Loucy (cell line): ENCODE measurements around the gene WLS.

ENCODE experiments used
- H2AFZ ChIP-seq: fragments of 200-600 bp; sonication (generic); 2 replicates; pipeline ENCODE4 v1.6.0; 2016; ENCODE audit warnings: antibody characterized with exemption, mild to moderate bottlenecking, low read length, moderate library complexity
- H3F3A ChIP-seq: fragments of 200-600 bp; 2 replicates; pipeline ENCODE4 v1.6.0; 2016; ENCODE audit warnings: antibody characterized with exemption, low read depth, mild to moderate bottlenecking
- H3K27me3 ChIP-seq: fragments of 200-600 bp; sonication (generic); 2 replicates; pipeline ENCODE4 v1.6.1; 2014; ENCODE audit warnings: low read length, mild to moderate bottlenecking; ENCODE audit not compliant: insufficient read depth, poor library complexity, severe bottlenecking
- H3K36me3 ChIP-seq: fragments of 200-600 bp; sonication (generic); 2 replicates; pipeline ENCODE4 v1.6.1; 2016; ENCODE audit warnings: low read length; ENCODE audit not compliant: insufficient read depth
- H3K4me1 ChIP-seq: fragments of 200-600 bp; sonication (generic); 2 replicates; pipeline ENCODE4 v1.5.1; 2014; ENCODE audit warnings: low read length, mild to moderate bottlenecking; ENCODE audit not compliant: insufficient read depth, poor library complexity, severe bottlenecking
- H3K4me2 ChIP-seq: fragments of 200-600 bp; sonication (generic); 2 replicates; pipeline ENCODE4 v1.6.0; 2014; ENCODE audit warnings: antibody characterized with exemption, low read length, low read depth, mild to moderate bottlenecking; ENCODE audit not compliant: poor library complexity, severe bottlenecking
- H3K4me3 ChIP-seq: fragments of 200-600 bp; sonication (generic); 2 replicates; pipeline ENCODE4 v1.5.1; 2014; ENCODE audit warnings: low read length, mild to moderate bottlenecking, mixed read lengths; ENCODE audit not compliant: poor library complexity, severe bottlenecking
- H3K79me2 ChIP-seq: fragments of 200-600 bp; sonication (generic); 2 replicates; pipeline ENCODE4 v1.6.1; 2014; ENCODE audit warnings: low read length; ENCODE audit not compliant: insufficient read depth
- H3K9ac ChIP-seq: fragments of 200-600 bp; sonication (generic); 2 replicates; pipeline ENCODE4 v1.6.0; 2014; ENCODE audit warnings: mild to moderate bottlenecking, low read depth, low read length, moderate library complexity; ENCODE audit not compliant: poor library complexity, severe bottlenecking
- H3K9me2 ChIP-seq: fragments of 200-600 bp; sonication (generic); replicated peaks from 2 replicates; pipeline ENCODE4 v1.6.1; 2016; ENCODE audit warnings: low read depth, low read length, mixed read lengths
- H3K9me3 ChIP-seq: fragments of 200-600 bp; sonication (generic); 2 replicates; pipeline ENCODE4 v1.6.1; 2014; ENCODE audit warnings: mild to moderate bottlenecking, antibody characterized with exemption, low read length, low read depth; ENCODE audit not compliant: insufficient read depth
- H4K20me1 ChIP-seq: fragments of 200-600 bp; sonication (generic); 2 replicates; pipeline ENCODE4 v1.6.0; 2014; ENCODE audit warnings: antibody characterized with exemption, low read length, mild to moderate bottlenecking; ENCODE audit not compliant: insufficient read depth, poor library complexity, severe bottlenecking
- EZH2phosphoT487 ChIP-seq: fragments of 200-600 bp; IDR thresholded peaks from 2 replicates; pipeline ENCODE4 v1.6.1; 2018; ENCODE audit warnings: antibody characterized with exemption, mild to moderate bottlenecking, moderate library complexity, borderline replicate concordance
- TF ChIP-seq, protein P1 (sequence below): fragments of 200-600 bp; sonication (generic); conservative IDR thresholded peaks from 2 replicates; pipeline ENCODE4 v1.5.1; 2014; ENCODE audit warnings: mild to moderate bottlenecking, antibody characterized with exemption, low read length

The WLS gene

DNA sequence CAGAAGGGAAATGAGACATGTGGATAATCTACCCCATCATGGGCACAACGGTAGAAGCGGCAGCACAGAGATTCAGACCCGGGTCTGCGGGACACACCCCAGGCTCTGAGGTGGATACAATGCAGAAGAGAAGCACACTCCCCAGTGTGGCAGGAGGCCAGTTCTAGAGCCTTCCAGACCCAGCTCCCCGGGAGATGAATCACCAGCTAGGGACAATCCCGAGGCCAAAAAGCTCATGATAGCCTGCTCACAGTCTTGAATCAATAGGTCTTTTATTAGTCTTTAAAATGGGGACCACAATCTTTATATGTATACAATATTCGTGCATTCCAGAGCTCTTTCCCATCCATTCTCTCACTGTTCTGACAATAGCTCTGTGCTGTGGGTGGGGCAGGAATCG is 124.6 kb downstream of the WLS start:
- H4K20me1 ChIP-seq: no peaks in the 10 kb centered on the region
- no peaks in the 10 kb centered on the region for H3K27me3 ChIP-seq
- H2AFZ ChIP-seq: no peak overlapping the region
- TF ChIP-seq, protein P1, sequence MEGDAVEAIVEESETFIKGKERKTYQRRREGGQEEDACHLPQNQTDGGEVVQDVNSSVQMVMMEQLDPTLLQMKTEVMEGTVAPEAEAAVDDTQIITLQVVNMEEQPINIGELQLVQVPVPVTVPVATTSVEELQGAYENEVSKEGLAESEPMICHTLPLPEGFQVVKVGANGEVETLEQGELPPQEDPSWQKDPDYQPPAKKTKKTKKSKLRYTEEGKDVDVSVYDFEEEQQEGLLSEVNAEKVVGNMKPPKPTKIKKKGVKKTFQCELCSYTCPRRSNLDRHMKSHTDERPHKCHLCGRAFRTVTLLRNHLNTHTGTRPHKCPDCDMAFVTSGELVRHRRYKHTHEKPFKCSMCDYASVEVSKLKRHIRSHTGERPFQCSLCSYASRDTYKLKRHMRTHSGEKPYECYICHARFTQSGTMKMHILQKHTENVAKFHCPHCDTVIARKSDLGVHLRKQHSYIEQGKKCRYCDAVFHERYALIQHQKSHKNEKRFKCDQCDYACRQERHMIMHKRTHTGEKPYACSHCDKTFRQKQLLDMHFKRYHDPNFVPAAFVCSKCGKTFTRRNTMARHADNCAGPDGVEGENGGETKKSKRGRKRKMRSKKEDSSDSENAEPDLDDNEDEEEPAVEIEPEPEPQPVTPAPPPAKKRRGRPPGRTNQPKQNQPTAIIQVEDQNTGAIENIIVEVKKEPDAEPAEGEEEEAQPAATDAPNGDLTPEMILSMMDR: no peak
- no peak for TF ChIP-seq EZH2phosphoT487
- H3K9me3 ChIP-seq: no peaks in the 10 kb centered on the region
- H3K9me2 ChIP-seq: no peaks in the 10 kb centered on the region
- H3K4me2 ChIP-seq: no peak overlapping the region
- no peaks in the 10 kb centered on the region for H3K4me1 ChIP-seq
- H3F3A ChIP-seq: no peaks in the 10 kb centered on the region
- H3K36me3 ChIP-seq: no peaks in the 10 kb centered on the region
- H3K9ac ChIP-seq: no peak overlapping the region
- H3K79me2 ChIP-seq: no peaks in the 10 kb centered on the region
- H3K4me3 ChIP-seq: no peak overlapping the region

DNA sequence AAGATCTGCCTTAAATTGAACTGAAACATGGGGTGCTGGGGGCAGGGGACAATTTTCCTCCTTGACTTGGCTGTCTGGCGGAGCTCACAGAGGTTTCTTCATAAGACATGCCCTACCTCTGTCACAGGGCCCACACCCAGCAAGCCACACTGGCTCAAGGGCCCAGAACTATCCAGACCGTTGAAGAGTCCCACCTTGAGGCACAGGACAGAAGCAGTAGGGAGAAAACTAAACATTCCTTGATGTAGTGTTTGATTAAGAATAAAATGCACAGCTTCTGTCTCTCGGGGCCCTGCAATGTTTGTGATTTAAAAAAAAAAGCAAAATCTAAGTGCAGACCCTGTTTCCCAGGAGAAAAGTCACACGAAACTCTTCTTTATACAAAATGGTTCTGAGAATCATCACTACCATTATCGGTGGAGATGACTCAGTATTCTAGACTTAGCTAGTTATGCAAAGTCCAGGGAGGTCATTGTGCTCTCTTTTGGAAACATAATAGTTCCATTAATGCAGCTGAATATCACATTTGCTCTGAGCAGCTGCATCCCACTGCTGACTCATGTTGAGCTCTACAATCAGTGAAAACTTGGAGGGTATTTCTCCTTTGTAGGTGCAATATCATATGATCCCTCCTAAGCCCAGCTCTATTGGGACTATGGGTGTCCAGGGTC is 128.3 kb downstream of the WLS start:
- H3K4me3 ChIP-seq: no peak overlapping the region
- no peaks in the 10 kb centered on the region for H3K36me3 ChIP-seq
- no peaks in the 10 kb centered on the region for H3K9me3 ChIP-seq
- H3K9me2 ChIP-seq: no peaks in the 10 kb centered on the region
- no peaks in the 10 kb centered on the region for H3F3A ChIP-seq
- H2AFZ ChIP-seq: no peak overlapping the region
- no peaks in the 10 kb centered on the region for H4K20me1 ChIP-seq
- H3K79me2 ChIP-seq: no peaks in the 10 kb centered on the region
- H3K27me3 ChIP-seq: no peaks in the 10 kb centered on the region
- no peak overlapping the region for H3K4me2 ChIP-seq
- no peaks in the 10 kb centered on the region for H3K4me1 ChIP-seq
- TF ChIP-seq, protein P1: no peak
- no peak for TF ChIP-seq EZH2phosphoT487
- H3K9ac ChIP-seq: no peak overlapping the region

DNA sequence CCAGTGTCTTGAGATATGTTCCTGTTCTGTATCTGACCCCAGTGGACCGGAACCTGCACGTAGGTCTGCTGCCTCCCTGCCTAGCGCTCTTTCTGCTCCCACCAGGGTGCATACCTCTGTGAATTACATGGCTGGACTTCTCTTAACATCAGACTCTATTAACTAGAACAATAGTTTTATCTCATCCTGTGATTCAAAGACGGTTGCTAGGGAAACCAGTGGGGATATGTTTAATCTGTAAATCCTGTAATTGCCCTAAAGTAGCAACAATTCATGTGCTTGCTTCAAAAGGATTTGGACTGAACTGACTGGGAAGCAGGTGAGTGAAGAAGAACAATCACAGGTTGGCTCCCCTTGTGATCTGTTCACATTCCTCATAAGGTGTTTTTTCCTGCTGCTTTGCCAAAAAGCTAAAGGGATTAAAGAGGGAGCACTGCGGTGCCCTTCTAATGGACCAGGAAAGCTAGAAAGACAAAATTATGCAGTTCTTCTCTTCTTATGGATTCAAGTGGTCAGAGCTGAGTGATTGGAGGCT is 129.2 kb downstream of the WLS start:
- Histone ChIP-seq H2AFZ (no peak overlapping the region), H3K9me3 (no peaks in the 10 kb centered on the region), H3K79me2 (no peaks in the 10 kb centered on the region), H3K36me3 (no peaks in the 10 kb centered on the region), H3K9ac (no peak overlapping the region), H4K20me1 (no peaks in the 10 kb centered on the region), H3K4me1 (no peaks in the 10 kb centered on the region), H3K27me3 (no peaks in the 10 kb centered on the region), H3K4me3 (no peak overlapping the region), H3K9me2 (no peaks in the 10 kb centered on the region), H3F3A (no peaks in the 10 kb centered on the region), H3K4me2 (no peak overlapping the region)
- TF ChIP-seq, protein P1: no peak
- no peak for TF ChIP-seq EZH2phosphoT487
